Measurements from ENCODE around the gene CEP97. TPM values are rescaled to one million over a fixed set of nuclear protein-coding genes. Genes with fewer than 3 reads are reported as not detected.

CEP97 gene
- total and polyA plus RNA-seq, 2 experiments from 2014 or later: 5.0 to 19.0 TPM

DNA sequence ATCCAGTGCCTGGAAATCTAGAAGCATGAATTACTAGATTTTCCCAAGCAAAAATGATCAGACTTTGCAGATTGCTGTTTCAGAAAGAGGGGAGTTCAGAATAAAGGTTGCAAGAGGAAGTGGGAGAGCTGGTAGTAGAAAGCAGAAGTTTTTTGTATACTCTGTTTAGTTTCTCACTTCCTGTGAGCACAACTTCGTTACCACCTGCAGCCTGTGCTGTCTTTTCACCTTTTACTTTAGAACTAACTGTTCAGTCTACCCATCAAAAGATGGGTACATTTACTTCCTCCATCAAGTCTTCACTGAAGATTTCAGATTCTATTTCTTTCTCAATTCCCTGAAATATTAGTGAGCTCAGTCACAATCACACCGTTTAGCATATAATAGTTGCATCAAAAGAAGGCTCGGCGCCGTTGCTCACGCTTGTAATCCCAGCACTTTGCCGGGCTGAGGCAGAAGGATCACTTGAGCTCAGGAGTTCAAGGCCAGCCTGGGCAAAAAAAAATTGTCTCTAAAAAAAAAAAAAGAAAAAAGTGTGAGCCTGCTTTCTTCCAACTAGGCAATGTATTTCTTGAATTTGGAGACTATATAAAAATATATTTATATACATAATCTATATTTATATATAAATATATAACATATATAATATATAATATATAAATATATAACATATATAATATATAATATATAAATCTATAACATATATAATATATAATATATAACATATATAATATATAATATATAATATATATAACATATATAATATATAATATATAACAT lies 1.8 kb upstream of the CEP97 start (continued):
- TF ChIP-seq ZNF462 (CRISPR knock-in tag; IDR thresholded peaks at IDR 0.05) (no peak), EZH2 (IDR thresholded peaks at IDR 0.05; ENCODE audit: low read depth, unreplicated experiment) (no peak), CREB1 (CRISPR knock-in tag; IDR thresholded peaks at IDR 0.05; ENCODE audit: low read depth) (no peak), STAT1 (IDR thresholded peaks at IDR 0.05; ENCODE audit: unreplicated experiment) (no peak), NANOG (IDR thresholded peaks at IDR 0.05; ENCODE audit: borderline replicate concordance) (no peak), EZH2phosphoT487 (IDR thresholded peaks at IDR 0.05; ENCODE audit: unreplicated experiment) (no peak), ETS1 (IDR thresholded peaks at IDR 0.05) (no peak), REST (IDR thresholded peaks at IDR 0.05; ENCODE audit: unreplicated experiment) (no peak), JUNB (IDR thresholded peaks at IDR 0.05; ENCODE audit: unreplicated experiment) (no peak), POLR2AphosphoS5 (IDR thresholded peaks at IDR 0.05; ENCODE audit: low read depth) (no peak)
